GM19324 (cell line): ENCODE results near the gene TUBGCP2.

Source experiments
- ATAC-seq: cut with Tn5 transposase; IDR thresholded peaks from one replicate; pipeline ENCODE4 v1.9.1; 2021; ENCODE audit warnings: mild to moderate bottlenecking, moderate library complexity; ENCODE audit not compliant: unreplicated experiment, low FRiP score

The TUBGCP2 gene

DNA sequence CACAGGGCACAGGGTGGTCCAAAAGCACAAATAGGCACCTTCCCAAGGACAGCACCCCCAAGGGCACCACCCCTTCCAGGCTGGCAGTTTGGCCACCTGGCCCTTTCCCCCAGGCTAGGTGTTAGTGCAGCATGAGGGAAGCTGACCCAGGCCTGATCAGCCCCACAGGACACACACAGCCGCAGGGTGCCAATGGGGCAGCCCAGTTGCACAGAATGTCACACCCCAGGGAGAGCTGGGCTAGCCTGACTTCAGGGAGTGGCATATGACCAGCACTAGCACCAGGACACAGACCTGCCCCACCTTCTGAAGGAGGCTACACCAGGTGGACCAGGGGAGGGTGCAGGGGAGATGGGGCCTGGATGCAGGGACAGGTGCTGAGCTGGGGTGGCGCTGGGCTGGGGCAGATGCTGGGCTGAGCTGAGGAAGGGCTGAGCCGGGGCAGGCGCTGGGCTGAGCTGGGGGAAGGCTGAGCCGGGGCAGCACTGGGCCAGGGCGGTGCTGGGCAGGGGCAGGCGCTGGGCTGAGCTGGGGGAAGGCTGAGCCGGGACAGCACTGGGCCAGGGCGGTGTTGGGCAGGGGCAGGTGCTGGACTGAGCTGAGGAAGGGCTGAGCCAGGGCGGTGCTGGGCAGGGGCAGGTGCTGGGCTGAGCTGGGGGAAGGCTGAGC is 28.1 kb downstream of the TUBGCP2 start:
- no peak for ATAC-seq

DNA sequence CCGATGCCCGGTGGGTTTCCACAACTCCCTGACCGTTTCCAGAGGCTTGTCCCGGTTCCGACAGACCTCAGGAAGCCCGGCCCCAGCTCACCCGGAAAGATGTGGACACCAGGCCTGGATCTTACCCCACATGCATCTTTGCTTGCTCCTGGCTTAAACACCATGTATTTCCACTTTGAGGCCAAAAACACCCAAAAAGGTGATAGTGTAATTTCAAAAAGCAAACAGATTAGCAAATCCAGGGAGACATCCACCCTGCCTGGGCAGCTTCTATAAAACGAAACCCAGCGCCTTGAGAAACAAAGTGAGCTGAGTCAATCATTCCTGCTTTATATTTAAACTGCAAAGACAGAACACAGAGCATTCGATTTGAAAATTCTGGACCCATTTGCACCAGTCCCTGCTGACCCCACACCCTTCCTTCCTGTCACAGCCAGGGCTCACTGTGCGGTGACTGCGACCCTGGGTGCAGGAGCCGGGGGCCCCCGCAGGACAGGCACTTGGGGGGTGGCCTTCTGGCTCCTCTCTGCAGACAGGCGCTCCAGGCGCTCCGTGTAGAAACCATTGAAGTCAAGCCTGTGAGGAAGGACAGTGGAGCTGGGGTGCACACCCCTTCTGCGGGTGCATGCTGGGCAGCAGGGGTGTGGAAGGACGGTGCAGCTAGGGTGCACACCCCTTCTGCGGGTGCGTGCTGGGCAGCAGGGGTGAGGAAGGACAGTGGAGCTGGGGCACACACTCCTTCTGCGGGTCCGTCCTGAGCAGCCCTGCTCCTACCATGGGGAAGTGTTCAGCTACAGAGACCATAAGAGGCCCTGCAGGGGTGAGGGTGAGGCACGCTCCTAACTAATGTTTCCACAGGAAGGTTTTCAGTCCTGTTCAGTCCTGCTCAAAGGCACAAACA is 29.1 kb downstream of the TUBGCP2 start:
- ATAC-seq = no peak

DNA sequence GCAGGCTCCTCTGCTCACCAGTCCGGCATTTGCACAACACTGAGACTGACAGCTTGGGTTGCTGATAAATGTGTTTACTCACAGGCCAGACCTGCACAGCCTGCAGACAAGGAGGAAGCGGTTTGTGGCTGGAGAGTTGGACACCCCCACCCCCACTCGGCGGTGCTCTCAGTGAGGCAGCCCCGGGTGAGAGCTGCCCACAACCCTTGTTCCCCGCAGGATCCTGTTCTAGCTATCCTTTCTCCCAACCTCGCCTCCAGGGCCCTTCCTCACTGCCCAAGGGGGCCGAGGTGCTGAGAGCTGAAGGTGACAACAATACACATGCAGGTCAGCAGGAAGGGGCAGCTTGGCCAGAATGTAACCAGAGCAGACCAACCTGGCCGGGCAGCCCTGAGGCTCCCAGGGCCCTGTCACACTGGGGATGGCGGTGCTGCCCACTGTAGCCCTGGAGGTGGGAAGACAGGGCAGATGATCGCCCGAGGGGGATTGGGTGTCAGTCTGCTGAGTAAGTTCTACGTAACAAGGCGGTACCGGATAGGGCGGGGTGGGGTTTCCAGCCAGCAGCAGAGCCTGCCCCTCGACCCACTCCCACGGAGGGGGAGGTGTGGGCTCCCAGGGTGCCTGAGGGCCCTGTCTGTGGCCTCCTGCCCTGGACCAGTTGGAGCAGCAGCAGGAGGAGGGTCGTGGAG is 30.0 kb downstream of the TUBGCP2 start:
- peak; percentile 36 for ATAC-seq

DNA sequence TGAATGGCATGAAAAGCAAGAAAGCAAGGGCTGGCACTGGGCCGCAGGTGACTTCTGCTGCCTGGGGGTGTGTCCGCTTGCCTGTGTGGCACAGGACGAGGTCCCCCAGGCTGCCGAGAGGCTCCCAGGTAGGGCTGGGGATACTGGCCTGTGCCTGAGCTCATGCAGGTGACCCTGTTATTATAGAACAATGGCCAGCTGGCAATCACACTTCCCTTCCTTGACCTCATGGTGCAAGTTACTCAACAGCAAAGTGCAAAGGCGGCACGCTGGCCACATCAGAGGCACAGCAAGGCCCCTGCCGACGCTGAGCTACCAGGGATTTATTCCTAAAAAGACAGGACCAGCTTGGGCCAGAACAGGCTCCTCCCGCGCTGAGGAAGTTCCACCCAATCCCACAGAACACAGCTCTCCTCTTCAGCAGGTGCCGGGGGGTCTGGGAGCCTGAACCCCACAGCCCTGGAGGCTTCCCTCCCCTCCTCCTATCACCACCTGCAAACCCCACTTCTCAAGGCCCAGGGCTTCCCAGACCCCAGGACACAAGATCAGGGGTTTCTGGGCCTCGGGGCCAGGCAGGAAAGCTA is 30.6 kb downstream of the TUBGCP2 start:
- no peak for ATAC-seq

DNA sequence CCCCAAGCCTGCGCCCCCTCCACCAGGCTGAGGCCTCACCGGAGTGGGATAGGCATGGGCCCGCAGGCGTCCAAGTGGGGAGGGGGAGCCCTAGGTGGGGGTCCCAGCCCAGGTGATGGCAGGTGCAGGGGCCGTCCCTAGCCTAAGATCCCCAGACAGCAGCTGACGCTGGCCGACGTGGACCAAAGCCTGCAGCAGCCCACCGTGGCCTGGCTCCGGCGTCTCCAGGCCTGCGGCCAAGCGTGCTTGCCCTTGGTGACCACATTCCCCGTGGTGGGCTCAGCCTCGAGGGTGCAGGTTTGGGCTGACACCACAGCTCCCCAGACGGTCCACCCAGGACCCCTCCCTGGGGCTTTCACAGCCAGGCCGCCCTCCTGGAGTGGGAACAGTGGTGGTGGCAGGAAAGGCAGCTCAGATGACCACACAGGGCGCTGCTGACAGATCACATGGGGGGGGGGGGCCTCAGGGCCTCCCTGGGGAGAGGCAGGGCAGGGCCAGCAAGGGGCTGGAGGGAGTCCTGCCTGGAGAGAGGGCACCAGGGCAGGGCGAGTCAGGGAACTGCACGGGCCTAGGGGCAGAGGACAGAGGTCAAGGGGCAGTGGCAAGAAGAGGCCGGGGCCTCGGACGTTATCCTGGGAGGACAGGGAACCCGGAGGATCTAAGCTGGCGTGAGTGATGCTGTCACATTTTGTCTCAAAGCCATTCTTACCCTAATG is 31.2 kb downstream of the TUBGCP2 start:
- no peak for ATAC-seq

DNA sequence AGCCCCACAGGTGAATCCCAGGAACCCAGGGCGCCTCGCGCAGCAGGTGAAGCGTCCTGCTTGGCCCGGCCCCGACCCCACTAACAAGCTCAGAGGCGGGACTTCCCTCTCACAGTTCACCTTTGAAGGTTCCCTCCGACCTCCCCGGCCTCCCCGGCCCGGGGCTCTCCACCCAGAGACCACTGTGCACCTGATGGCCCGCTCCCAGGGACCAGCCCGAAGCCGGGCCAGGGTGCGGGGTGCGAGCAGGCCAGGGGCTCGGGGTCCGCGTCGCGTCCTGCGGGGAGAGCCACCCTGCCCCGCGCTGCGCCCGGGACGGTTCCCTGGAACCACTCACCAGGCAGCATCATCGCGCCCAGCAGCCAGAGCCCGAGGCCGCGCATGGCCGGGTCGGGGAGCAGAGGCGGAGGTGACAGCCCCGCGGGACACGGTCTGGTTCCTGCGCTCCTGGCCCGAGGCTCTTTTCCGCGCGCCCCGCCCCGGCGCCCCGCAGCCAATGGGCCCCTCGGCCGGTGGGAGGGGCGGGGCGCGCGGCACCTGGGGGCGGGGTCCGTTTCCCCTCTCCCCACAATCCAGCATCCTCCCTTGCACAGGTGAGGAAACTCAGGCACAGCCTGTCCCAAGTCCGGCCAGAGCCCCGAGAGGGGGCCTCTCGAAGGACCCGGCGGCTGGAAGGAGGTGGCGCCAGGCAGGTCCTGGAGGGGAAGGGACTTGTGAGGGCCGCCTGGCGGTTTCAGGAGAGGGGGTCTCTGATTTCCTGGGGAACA is 32.1 kb downstream of the TUBGCP2 start, which contains the start of gene ADAM8:
TSS of gene ADAM8 (minus strand) at position 434 of the 767 bp plus-strand sequence. CDS start at position 383, 51 bp downstream.
- ATAC-seq = peak; percentile 51

DNA sequence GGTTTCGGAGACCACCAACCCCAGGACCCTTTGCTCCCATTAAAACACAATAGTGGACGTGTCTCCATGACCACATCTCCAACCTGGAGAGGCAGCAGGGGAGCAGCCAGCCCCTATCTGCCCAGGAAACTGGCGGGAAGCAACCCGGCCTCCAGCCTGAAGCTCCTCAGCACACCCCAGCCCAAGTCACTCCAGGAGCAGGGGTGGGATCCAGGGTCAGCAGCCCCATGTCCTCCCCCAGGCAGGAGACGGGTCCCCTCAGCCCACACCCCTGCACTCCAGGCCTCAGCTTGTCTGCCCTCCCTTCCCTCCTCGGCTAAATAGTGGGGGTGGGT is 32.6 kb downstream of the TUBGCP2 start:
- ATAC-seq = no peak

DNA sequence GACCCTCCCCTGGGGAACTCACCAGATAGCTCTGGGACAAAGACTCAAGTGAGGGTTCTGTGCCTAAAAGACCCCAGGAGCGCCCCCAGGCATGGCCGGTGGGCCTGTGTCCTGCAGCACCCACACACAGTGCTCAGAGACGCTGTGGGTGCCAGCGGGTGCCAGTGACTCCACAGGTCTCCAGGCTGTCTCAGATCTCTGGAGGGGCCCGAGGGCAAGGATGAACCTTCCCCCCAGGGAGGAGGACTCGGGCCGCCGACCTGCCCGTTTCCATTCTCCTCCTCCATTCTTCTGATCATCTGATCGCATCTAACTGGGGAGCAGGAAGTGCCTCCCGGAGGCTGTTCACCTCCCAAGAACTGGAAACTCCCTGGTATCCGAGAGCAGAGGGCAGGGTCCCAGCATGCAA is 33.0 kb downstream of the TUBGCP2 start:
- ATAC-seq = no peak

DNA sequence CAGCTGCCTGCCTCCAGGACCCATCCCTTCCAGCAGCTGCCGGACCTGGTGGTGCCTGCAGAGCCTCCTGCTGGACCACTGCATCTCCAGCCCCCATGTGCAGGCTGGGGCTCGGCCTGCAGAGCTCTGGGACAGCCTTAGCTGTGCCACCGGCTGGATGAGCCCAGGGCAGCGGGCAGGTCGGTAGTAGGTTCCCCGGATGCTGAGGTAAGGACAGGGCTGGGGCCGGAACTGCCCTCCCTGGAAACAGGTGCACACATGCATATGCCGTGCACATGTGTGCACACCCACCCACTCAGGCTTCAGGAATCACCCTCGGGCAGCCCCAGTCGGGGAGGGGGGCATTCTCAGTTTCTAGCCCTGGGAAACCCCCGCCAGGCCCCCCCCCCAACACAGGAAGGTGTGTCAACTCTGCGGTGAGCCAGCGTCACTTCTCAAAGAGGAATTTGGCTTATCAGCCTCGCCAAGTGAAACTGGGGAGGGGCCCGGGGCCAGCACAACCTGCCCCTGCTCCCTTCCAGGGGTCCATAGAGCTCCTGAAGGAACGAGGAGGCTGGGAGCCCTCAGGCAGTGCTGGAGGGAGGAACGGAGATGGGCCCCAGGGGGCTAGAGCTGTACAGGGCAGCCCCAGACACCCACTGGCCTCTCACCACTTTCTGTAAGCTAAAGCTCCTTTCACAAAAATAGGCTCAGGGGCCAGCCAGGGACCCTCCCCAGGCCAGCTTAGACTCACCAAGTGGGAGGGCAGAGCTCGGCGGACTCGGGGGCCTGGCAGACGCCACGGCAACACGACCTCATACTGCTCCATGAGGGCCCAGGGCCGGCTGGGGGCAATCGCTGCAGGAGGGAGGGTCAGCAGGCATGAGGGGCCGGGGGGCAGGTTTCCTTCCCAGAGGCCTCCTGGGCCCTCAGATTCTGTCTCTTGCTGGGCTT is 33.7 kb downstream of the TUBGCP2 start:
- peak; percentile 38 for ATAC-seq

DNA sequence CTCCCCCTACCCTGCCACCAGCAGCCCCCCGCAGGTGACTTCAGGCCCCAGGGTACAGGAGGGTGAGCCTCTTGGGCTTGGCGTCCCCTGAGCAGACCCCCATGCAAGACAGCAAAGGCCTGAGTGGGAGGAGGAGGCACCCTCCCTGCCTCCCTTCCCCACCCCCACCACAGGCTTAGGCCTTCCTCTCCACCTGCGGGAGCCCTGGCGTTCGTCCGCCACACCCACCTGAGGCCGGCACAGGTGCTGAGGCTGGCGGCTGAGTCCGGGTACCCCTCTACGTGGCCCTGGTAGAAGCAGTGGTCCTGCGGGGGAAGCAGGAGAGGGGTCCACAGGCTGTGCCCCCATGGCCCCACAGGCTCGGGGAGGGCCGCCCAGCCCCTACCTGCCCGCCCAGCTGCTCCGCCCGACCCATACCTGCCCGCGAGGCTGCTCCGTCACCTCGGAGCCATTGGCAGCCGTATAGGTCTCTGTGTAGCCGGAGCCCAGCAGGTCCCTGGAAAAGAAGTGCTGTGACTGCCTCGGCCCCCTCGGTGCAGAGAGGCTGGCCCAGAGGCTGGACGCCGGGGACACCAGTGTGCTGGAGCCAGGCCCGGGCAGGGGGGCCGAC is 35.0 kb downstream of the TUBGCP2 start:
- no peak for ATAC-seq

DNA sequence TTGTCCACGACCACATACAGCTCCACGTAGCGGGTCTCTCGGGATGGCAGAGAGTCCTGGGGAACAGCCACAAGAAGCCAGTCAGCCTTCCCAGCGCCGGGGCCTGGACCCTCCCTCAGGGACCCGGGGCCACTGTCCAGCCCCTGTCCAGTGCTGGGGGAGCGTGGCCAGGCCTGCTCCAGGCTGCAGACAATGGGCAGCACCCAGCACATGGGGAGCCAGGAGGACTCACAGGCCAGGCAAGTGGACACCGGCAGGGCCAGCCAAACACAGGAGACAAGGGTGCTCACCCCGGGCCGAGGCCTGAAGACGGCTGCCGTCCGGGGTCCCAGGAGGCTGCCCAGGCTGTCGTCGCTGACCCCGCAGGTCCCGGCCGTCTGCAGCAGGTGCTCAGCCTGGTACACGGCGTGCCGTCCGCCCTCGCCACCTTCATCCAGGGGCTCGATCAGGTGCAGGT is 35.7 kb downstream of the TUBGCP2 start:
- ATAC-seq = no peak

DNA sequence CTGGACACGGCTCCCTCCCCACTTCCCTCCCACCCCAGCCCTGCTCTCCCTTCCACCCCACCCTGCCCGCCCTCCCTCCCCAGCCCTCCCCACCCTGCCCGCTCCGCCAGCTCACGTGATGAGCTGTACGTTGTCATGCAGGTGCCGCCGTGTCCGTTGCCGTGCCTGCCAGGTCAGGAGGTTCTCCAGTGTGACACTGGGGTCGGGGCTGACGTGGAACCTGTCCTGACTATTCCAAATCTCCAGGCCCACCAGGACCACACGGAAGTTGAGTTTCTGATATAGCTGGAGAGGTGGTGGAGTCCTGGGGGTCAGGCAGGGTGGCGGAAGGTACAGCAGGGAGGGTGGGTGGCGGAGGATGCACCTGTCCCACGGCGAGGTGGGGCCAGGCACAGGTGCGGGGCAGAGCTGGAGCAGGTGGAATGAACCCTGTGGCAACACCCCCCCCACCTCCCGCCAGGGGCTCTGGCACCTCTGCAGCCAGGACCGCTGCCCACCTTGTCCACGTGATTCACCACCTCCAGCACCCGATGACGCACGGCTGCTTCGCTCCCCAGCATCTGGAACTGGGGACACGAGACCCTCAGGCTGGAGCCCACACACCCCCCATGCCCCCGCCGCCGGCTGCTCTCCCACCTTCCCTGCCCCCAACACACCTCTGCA is 36.2 kb downstream of the TUBGCP2 start:
- ATAC-seq = no peak

DNA sequence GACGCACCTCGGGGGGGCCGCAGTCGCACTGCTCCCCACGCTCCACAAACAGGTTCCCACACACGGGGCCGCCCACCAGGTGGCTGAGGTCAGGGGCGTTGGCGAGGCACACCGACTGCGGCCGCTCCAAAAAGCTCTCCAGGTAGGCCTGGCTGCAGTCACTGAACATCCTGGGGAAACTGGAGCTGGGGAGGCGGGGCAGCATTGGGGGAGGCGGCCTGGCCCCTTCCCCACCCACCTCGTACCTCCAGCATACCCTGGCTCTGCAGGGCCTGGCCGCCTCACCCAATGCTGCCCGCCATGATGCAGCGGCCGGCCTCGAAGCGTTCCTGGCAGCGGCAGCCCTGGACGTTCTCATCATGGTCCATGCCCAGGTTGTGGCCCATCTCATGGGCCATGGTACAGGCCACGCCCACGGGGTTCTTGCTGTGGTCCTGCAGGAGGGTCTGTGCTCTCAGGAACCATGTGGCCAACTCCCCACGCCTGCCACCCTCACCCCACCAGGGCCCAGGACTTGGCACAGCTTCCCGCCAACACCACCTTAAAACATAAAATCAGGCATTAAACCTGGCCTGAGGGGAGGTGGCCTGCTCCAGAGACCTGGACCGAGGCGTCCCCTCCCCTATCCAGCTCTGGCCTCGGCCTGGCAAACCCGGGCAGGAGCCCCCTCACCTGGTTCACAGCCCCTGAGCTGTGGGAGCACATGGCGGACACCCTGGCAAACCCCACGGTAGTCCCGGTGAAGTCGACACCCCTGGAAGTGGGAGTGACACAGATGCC is 37.0 kb downstream of the TUBGCP2 start:
- no peak for ATAC-seq

DNA sequence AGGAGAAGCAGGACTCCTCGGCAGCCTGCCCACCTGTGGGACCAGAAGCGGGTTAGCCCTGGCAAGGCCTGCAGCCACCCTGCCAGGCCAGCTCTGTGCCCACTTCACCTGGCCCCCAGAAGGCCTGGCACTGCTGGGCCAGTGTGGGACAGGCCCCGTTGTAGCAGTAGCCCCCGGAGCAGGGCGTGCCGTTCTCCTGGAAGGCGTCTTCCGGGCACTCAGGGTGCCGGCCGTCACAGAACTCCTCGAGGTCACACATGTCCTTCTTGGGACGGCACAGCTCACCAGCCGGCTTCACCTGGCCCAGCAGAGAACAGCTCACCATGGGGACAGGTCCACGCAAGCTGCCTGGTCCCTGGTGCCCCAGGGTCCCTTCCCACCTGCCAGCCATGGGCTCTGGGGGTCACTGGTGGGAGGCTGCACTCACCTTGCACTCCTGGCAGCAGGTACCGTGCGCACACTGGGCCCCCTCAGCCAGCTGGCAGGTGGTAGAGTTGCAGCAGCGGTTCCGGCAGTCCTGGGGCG is 37.8 kb downstream of the TUBGCP2 start:
- ATAC-seq = no peak

DNA sequence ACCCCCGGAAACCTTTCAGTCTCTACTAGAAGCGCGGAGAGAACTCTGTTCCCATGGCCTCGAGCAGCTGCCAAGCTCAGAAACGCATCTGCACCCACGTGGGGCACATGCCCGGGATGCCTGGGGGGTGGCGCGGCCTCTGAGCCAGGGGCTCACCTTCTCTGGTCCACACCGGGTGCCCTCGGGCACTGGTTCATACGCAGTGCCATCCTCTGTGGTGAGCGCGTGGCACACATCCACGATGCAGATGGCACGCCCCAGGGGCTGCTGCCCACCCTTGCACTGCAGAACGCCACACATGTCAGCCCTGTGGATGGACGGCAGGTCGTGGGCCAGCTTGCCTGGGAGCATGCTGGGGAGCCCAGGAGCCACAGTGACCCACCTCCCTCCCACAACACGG is 38.5 kb downstream of the TUBGCP2 start:
- ATAC-seq = no peak

DNA sequence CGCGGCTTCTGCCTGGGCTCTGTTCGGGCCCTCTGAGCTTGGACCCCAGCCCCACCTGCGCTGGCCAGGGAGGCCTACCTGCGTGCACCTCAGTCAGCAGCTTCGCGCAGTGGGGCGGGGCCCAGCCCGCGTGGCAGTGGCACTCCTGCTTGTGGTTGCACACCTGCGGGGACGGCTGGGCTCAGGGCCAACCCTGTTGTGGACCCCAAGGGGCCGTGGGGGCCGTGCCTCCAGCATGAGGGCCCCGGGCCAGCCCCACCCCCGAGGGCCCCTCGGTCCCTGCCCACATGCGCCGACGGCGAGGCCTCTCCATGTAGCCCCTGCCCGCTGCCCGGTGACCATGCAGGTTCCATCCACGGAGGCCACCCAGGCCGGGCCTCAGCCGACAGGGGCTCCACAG is 39.3 kb downstream of the TUBGCP2 start:
- no peak for ATAC-seq
